ENCODE data around the gene NOTCH3.

Gene NOTCH3

GRCh38 chr19:15231271-15231670, 30.5 kb upstream of the NOTCH3 start:
- Histone ChIP-seq H3K27ac (ENCODE audit: low read length) (no peak overlapping the region), H3K9ac (ENCODE audit: low read length) (peak overlapping the region; percentile 61), H3K4me3 (ENCODE audit: low read length) (peak overlapping the region; percentile 72), H3K9me3 (ENCODE audit: control insufficient read depth, low read depth, low read length) (no peaks in the 10 kb centered on the region), H3K4me1 (ENCODE audit: control insufficient read depth, low read depth, low read length) (peaks cover 5% of the 10 kb centered on the region), H3K27me3 (ENCODE audit: control insufficient read depth, insufficient read depth, low read length) (peaks cover 3% of the 10 kb centered on the region), H3K36me3 (ENCODE audit: control insufficient read depth, low read depth, low read length) (peaks cover 17% of the 10 kb centered on the region)

- Histone ChIP-seq H3K27me3 (ENCODE audit: control insufficient read depth, insufficient read depth, low read length) (peaks cover 3% of the 10 kb centered on the region), H3K9me3 (ENCODE audit: control insufficient read depth, low read depth, low read length) (no peaks in the 10 kb centered on the region), H3K9ac (ENCODE audit: low read length) (no peak overlapping the region), H3K4me3 (ENCODE audit: low read length) (no peak overlapping the region), H3K36me3 (ENCODE audit: control insufficient read depth, low read depth, low read length) (peaks cover 9% of the 10 kb centered on the region), H3K4me1 (ENCODE audit: control insufficient read depth, low read depth, low read length) (peaks cover 5% of the 10 kb centered on the region), H3K27ac (ENCODE audit: low read length) (no peak overlapping the region)
Observed at GRCh38 chr19:15227261-15227660, 26.5 kb upstream of the NOTCH3 start.

GRCh38 chr19:15225760-15226159, 25.0 kb upstream of the NOTCH3 start:
- H3K4me1 ChIP-seq (ENCODE audit: control insufficient read depth, low read depth, low read length) = no peaks in the 10 kb centered on the region
- no peak overlapping the region for H3K4me3 ChIP-seq (ENCODE audit: low read length)
- H3K36me3 ChIP-seq (ENCODE audit: control insufficient read depth, low read depth, low read length) = peaks cover 9% of the 10 kb centered on the region
- H3K27me3 ChIP-seq (ENCODE audit: control insufficient read depth, insufficient read depth, low read length) = no peaks in the 10 kb centered on the region
- no peak overlapping the region for H3K9ac ChIP-seq (ENCODE audit: low read length)
- no peaks in the 10 kb centered on the region for H3K9me3 ChIP-seq (ENCODE audit: control insufficient read depth, low read depth, low read length)
- H3K27ac ChIP-seq (ENCODE audit: low read length) = no peak overlapping the region

GRCh38 chr19:15223649-15224361, 23.0 kb upstream of the NOTCH3 start:
- H3K9me3 ChIP-seq (ENCODE audit: control insufficient read depth, low read depth, low read length) = no peaks in the 10 kb centered on the region
- H3K27ac ChIP-seq (ENCODE audit: low read length) = no peak overlapping the region
- peak overlapping the region; percentile 32 for H3K9ac ChIP-seq (ENCODE audit: low read length)
- no peaks in the 10 kb centered on the region for H3K27me3 ChIP-seq (ENCODE audit: control insufficient read depth, insufficient read depth, low read length)
- H3K4me3 ChIP-seq (ENCODE audit: low read length) = peak overlapping the region; percentile 61
- H3K36me3 ChIP-seq (ENCODE audit: control insufficient read depth, low read depth, low read length) = peaks cover 9% of the 10 kb centered on the region
- H3K4me1 ChIP-seq (ENCODE audit: control insufficient read depth, low read depth, low read length) = no peaks in the 10 kb centered on the region

GRCh38 chr19:15222738-15223648, 22.2 kb upstream of the NOTCH3 start:
- no peaks in the 10 kb centered on the region for H3K9me3 ChIP-seq (ENCODE audit: control insufficient read depth, low read depth, low read length)
- H3K36me3 ChIP-seq (ENCODE audit: control insufficient read depth, low read depth, low read length) = peaks cover 9% of the 10 kb centered on the region
- H3K4me3 ChIP-seq (ENCODE audit: low read length) = peak overlapping the region; percentile 61
- no peaks in the 10 kb centered on the region for H3K27me3 ChIP-seq (ENCODE audit: control insufficient read depth, insufficient read depth, low read length)
- H3K9ac ChIP-seq (ENCODE audit: low read length) = peak overlapping the region; percentile 54
- no peaks in the 10 kb centered on the region for H3K4me1 ChIP-seq (ENCODE audit: control insufficient read depth, low read depth, low read length)
- peak overlapping the region; percentile 68 for H3K27ac ChIP-seq (ENCODE audit: low read length)

DNA sequence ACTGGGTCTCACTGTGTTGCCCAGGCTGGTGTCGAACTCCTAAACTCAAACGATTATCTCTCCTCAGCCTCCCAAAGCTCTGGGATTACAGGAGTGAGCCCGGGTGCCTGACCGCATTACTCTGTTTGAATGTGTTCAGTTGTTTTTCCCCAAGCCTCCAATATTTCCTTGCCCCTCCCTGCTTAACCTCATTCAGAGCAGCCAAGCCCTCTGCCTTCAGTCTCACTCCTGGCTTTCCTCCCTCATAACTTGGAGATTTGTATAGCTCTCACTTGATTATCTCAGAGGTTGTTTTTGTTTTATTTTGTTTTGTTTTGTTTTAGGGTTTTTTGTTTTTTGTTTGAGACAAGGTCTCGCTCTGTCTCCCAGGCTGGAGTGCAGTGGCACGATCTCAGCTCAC, 20.0 kb upstream of the NOTCH3 start:
- H3K4me1 ChIP-seq (ENCODE audit: control insufficient read depth, low read depth, low read length) = no peaks in the 10 kb centered on the region

GRCh38 chr19:15218501-15218900, 17.7 kb upstream of the NOTCH3 start:
- H3K36me3 ChIP-seq (ENCODE audit: control insufficient read depth, low read depth, low read length) = no peaks in the 10 kb centered on the region

More for the DNA sequence above, 20.0 kb upstream of the NOTCH3 start:
- no peaks in the 10 kb centered on the region for H3K36me3 ChIP-seq (ENCODE audit: control insufficient read depth, low read depth, low read length)
- H3K4me3 ChIP-seq (ENCODE audit: low read length) = no peak overlapping the region
- H3K27me3 ChIP-seq (ENCODE audit: control insufficient read depth, insufficient read depth, low read length) = no peaks in the 10 kb centered on the region
- no peaks in the 10 kb centered on the region for H3K9me3 ChIP-seq (ENCODE audit: control insufficient read depth, low read depth, low read length)
- H3K9ac ChIP-seq (ENCODE audit: low read length) = no peak overlapping the region
- H3K27ac ChIP-seq (ENCODE audit: low read length) = no peak overlapping the region

DNA sequence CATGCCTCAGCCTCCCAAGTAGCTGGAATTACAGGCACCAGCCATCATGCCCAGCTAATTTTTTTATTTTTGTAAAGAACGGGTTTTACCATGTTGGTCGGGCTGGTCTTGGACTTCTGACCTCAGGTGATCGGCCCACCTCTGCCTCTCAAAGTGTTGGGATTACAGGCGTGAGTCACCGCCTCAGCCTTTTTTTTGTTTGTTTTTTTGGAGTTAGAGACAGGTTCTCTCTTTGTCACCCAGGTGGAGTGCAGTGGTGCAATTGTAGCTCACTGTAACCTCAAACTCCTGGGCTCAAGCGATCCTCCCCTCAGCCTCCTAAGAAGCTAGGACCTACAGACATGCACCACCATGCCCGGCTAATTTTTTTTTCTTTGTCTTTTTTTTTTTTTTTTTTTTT, 15.6 kb upstream of the NOTCH3 start:
- Histone ChIP-seq H3K4me3 (ENCODE audit: low read length) (no peak overlapping the region), H3K27ac (ENCODE audit: low read length) (no peak overlapping the region), H3K9ac (ENCODE audit: low read length) (no peak overlapping the region), H3K4me1 (ENCODE audit: control insufficient read depth, low read depth, low read length) (no peaks in the 10 kb centered on the region), H3K36me3 (ENCODE audit: control insufficient read depth, low read depth, low read length) (no peaks in the 10 kb centered on the region), H3K27me3 (ENCODE audit: control insufficient read depth, insufficient read depth, low read length) (no peaks in the 10 kb centered on the region), H3K9me3 (ENCODE audit: control insufficient read depth, low read depth, low read length) (no peaks in the 10 kb centered on the region)

More at GRCh38 chr19:15218501-15218900, 17.7 kb upstream of the NOTCH3 start:
- no peak overlapping the region for H3K4me3 ChIP-seq (ENCODE audit: low read length)
- no peak overlapping the region for H3K9ac ChIP-seq (ENCODE audit: low read length)
- no peaks in the 10 kb centered on the region for H3K4me1 ChIP-seq (ENCODE audit: control insufficient read depth, low read depth, low read length)
- no peak overlapping the region for H3K27ac ChIP-seq (ENCODE audit: low read length)
- no peaks in the 10 kb centered on the region for H3K9me3 ChIP-seq (ENCODE audit: control insufficient read depth, low read depth, low read length)
- no peaks in the 10 kb centered on the region for H3K27me3 ChIP-seq (ENCODE audit: control insufficient read depth, insufficient read depth, low read length)

- H3K4me1 ChIP-seq (ENCODE audit: control insufficient read depth, low read depth, low read length) = no peaks in the 10 kb centered on the region
- H3K27me3 ChIP-seq (ENCODE audit: control insufficient read depth, insufficient read depth, low read length) = no peaks in the 10 kb centered on the region
- no peak overlapping the region for H3K9ac ChIP-seq (ENCODE audit: low read length)
- no peak overlapping the region for H3K27ac ChIP-seq (ENCODE audit: low read length)
- no peaks in the 10 kb centered on the region for H3K9me3 ChIP-seq (ENCODE audit: control insufficient read depth, low read depth, low read length)
- H3K36me3 ChIP-seq (ENCODE audit: control insufficient read depth, low read depth, low read length) = no peaks in the 10 kb centered on the region
- no peak overlapping the region for H3K4me3 ChIP-seq (ENCODE audit: low read length)
Observed at GRCh38 chr19:15213715-15214381, 13.1 kb upstream of the NOTCH3 start.

GRCh38 chr19:15212711-15213110, 11.9 kb upstream of the NOTCH3 start:
- Histone ChIP-seq H3K27me3 (ENCODE audit: control insufficient read depth, insufficient read depth, low read length) (no peaks in the 10 kb centered on the region), H3K27ac (ENCODE audit: low read length) (no peak overlapping the region), H3K4me1 (ENCODE audit: control insufficient read depth, low read depth, low read length) (no peaks in the 10 kb centered on the region), H3K36me3 (ENCODE audit: control insufficient read depth, low read depth, low read length) (no peaks in the 10 kb centered on the region), H3K4me3 (ENCODE audit: low read length) (no peak overlapping the region), H3K9me3 (ENCODE audit: control insufficient read depth, low read depth, low read length) (no peaks in the 10 kb centered on the region), H3K9ac (ENCODE audit: low read length) (no peak overlapping the region)

DNA sequence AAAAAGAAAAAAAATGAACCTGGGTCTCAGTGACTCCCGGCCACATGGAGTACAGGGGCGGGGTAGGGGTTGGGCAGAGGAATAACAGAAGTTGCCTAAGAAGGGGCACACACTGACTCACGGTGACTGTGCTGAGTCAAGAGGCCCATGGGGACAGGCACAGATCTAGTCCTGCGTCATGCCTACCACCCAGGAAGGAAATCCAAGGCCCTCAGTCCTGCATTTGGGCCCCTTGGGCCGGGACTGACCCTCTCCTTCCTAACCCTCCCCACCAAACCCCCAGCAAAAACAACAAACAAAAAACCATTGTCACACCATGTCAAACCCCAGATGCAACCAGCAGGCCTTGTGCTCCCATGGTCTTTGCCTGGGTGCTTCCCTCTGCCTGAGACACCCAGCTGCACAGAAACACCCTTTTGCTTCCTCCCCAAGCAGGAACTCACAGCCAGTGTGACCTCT, 9.6 kb upstream of the NOTCH3 start:
- H3K9ac ChIP-seq (ENCODE audit: low read length) = no peak overlapping the region
- H3K4me1 ChIP-seq (ENCODE audit: control insufficient read depth, low read depth, low read length) = no peaks in the 10 kb centered on the region
- no peak overlapping the region for H3K27ac ChIP-seq (ENCODE audit: low read length)
- H3K36me3 ChIP-seq (ENCODE audit: control insufficient read depth, low read depth, low read length) = no peaks in the 10 kb centered on the region
- H3K27me3 ChIP-seq (ENCODE audit: control insufficient read depth, insufficient read depth, low read length) = no peaks in the 10 kb centered on the region
- H3K9me3 ChIP-seq (ENCODE audit: control insufficient read depth, low read depth, low read length) = no peaks in the 10 kb centered on the region
- no peak overlapping the region for H3K4me3 ChIP-seq (ENCODE audit: low read length)

All from iPS-18a (cell line).